SK-N-SH (cell line): ENCODE data around the gene C16orf74. TPM values are rescaled to one million over a fixed set of nuclear protein-coding genes. Genes with fewer than 3 reads are reported as not detected.

Experiments
- CTCF ChIA-PET: fragments of 300-600, 350-600 bp; formaldehyde crosslinking; extraction: SDS; loops from one replicate; lab custom pipeline; 2021; lab: Yijun Ruan, JAX
- POLR2A ChIA-PET: fragments of 350-600 bp; sonication (Branson Sonifier 250); formaldehyde crosslinking; extraction: SDS; loops from one replicate; lab custom pipeline; 2020; ENCODE audit warnings: antibody characterized with exemption, inconsistent platforms; lab: Yijun Ruan, JAX
- DNase-seq: peaks from one replicate; pipeline ENCODE4 v3.0.0; 2012
- H2AFZ ChIP-seq: fragments of 200-600 bp; sonication (generic); 2 replicates; pipeline ENCODE4 v1.8.1; 2016; ENCODE audit warnings: antibody characterized with exemption, mild to moderate bottlenecking, low read depth
- H3F3A ChIP-seq: fragments of 200-600 bp; sonication (generic); replicated peaks from 2 replicates; pipeline ENCODE3; 2016; ENCODE audit warnings: antibody characterized with exemption, mild to moderate bottlenecking; ENCODE audit not compliant: insufficient read depth
- H3K27ac ChIP-seq, 2 experiments: fragments of 200-500 bp in 1 of 2; fragments of 200-600 bp in 1 of 2; sonication (Bioruptor generic) in 1 of 2; sonication (generic), shearing (Covaris generic) in 1 of 2; 2 replicates each; pipeline versions ENCODE4 v1.5.1 to v1.6.1; 2014 to 2016; ENCODE audit warnings: low read depth in 2 of 2, inconsistent platforms in 1 of 2, low read length in 1 of 2, mild to moderate bottlenecking in 1 of 2, mixed read lengths in 1 of 2
- H3K27me3 ChIP-seq: fragments of 200-600 bp; sonication (generic), shearing (Covaris generic); 2 replicates; pipeline ENCODE4 v1.6.1; 2016; ENCODE audit warnings: mixed run types; ENCODE audit not compliant: insufficient read depth
- H3K36me3 ChIP-seq, 2 experiments: fragments of 200-500 bp in 1 of 2; fragments of 200-600 bp in 1 of 2; sonication (Bioruptor generic) in 1 of 2; sonication (generic) in 1 of 2; replicated peaks in 1 of 2; 2 replicates each; pipeline versions ENCODE3 to v1.5.1; 2014 to 2016; ENCODE audit warnings: low read length in 1 of 2, mild to moderate bottlenecking in 1 of 2; ENCODE audit not compliant: insufficient read depth in 2 of 2, control insufficient read depth in 1 of 2
- H3K4me1 ChIP-seq, 2 experiments: fragments of 200-500 bp in 1 of 2; fragments of 200-600 bp in 1 of 2; sonication (Bioruptor generic) in 1 of 2; sonication (generic), shearing (Covaris generic) in 1 of 2; 2 replicates each; pipeline versions ENCODE4 v1.5.1 to v1.6.1; 2014 to 2016; ENCODE audit warnings: low read depth in 1 of 2, low read length in 1 of 2, mixed run types in 1 of 2; ENCODE audit not compliant: insufficient read depth in 2 of 2, control insufficient read depth in 1 of 2
- H3K4me2 ChIP-seq: fragments of 200-600 bp; sonication (generic), shearing (Covaris generic); 2 replicates; pipeline ENCODE4 v1.6.1; 2017; ENCODE audit warnings: mixed run types
- H3K4me3 ChIP-seq, 2 experiments: fragments of 200-500 bp in 1 of 2; fragments of 200-600 bp in 1 of 2; sonication (Bioruptor generic) in 1 of 2; sonication (generic), shearing (Covaris generic) in 1 of 2; 2 replicates each; pipeline versions ENCODE4 v1.5.1 to v1.8.1; 2014 to 2016; ENCODE audit warnings: low read depth in 2 of 2, inconsistent platforms in 1 of 2, low read length in 1 of 2, mild to moderate bottlenecking in 1 of 2, mixed read lengths in 1 of 2, moderate library complexity in 1 of 2
- H3K79me2 ChIP-seq: fragments of 200-600 bp; sonication (generic); 2 replicates; pipeline ENCODE4 v1.8.1; 2017; ENCODE audit warnings: mild to moderate bottlenecking; ENCODE audit not compliant: insufficient read depth
- H3K9ac ChIP-seq: fragments of 200-600 bp; sonication (generic); 2 replicates; pipeline ENCODE4 v1.6.1; 2017; ENCODE audit warnings: mixed run types
- H3K9me2 ChIP-seq: fragments of 200-600 bp; sonication (generic); 2 replicates; pipeline ENCODE4 v1.6.1; 2017; ENCODE audit warnings: mixed run types
- H3K9me3 ChIP-seq: fragments of 200-600 bp; sonication (generic); 2 replicates; pipeline ENCODE4 v1.6.1; 2017; ENCODE audit warnings: mixed run types, mild to moderate bottlenecking, moderate library complexity
- H4K20me1 ChIP-seq: fragments of 200-600 bp; sonication (generic); 2 replicates; pipeline ENCODE4 v1.6.1; 2017; ENCODE audit warnings: mild to moderate bottlenecking, mixed run types; ENCODE audit not compliant: insufficient read depth
- CTCF ChIP-seq: fragments of 200-600 bp; sonication (generic); IDR thresholded peaks from 2 replicates; pipeline ENCODE4 v1.6.1; 2017; ENCODE audit warnings: antibody characterized with exemption, mild to moderate bottlenecking, moderate library complexity
- FOSL2 ChIP-seq: IDR thresholded peaks from 2 replicates; pipeline ENCODE4 v1.4.0; 2012; ENCODE audit warnings: low read depth, mild to moderate bottlenecking, moderate library complexity, borderline replicate concordance
- FOXM1 ChIP-seq: IDR thresholded peaks from 2 replicates; pipeline ENCODE4 v1.4.0; 2012; ENCODE audit warnings: low read depth, mild to moderate bottlenecking
- MAX ChIP-seq: IDR thresholded peaks from 2 replicates; pipeline ENCODE4 v1.4.0; 2012; ENCODE audit warnings: low read depth
- POLR2AphosphoS5 ChIP-seq: IDR thresholded peaks from 2 replicates; pipeline ENCODE4 v1.6.1; 2012; ENCODE audit warnings: low read depth, low read length
- RAD21 ChIP-seq: IDR thresholded peaks from 2 replicates; pipeline ENCODE4 v1.6.1; 2012; ENCODE audit warnings: mild to moderate bottlenecking, low read length
- SIN3A ChIP-seq: IDR thresholded peaks from 2 replicates; pipeline ENCODE4 v1.6.1; 2012; ENCODE audit warnings: low read depth, mild to moderate bottlenecking, low read length, moderate library complexity, borderline replicate concordance
- SMC3 ChIP-seq: IDR thresholded peaks from 2 replicates; pipeline ENCODE4 v1.6.1; 2012; ENCODE audit warnings: low read depth, low read length, improper control_type of control experiment
- TAF1 ChIP-seq: IDR thresholded peaks from 2 replicates; pipeline ENCODE4 v1.6.1; 2012; ENCODE audit warnings: low read depth, mild to moderate bottlenecking, low read length, moderate library complexity, borderline replicate concordance
- WGBS: methylation state at CpG from one replicate; pipeline ENCODE4 v1.1.6; 2017; ENCODE audit warnings: low lambda C conversion rate; 5-methylcytosine and 5-hydroxymethylcytosine counted together
- polyA plus RNA-seq, 3 experiments: library from polyadenylated mRNA; depleted of rRNA; stranded (reverse); fragments of >200 nt; gene quantifications; 2 replicates each; pipeline ENCODE4 v1.2.3, GENCODE V29; 2012
- TF ChIP-seq, protein P1 (sequence below): fragments of 150-350 bp; IDR thresholded peaks from 2 replicates; pipeline ENCODE4 v1.6.1; 2017; ENCODE audit warnings: antibody characterized with exemption, low read length, low read depth, borderline replicate concordance

The C16orf74 gene
- polyA plus RNA-seq, 1 of the 3 experiments (the other 2 are of a cell fraction), result 27.2 TPM

- Histone ChIP-seq H2AFZ (no peak overlapping the region), H3F3A (peaks cover 10% of the 10 kb centered on the region), H3K27ac (no peak overlapping the region), H3K27me3 (no peaks in the 10 kb centered on the region), H3K9me2 (no peaks in the 10 kb centered on the region), H3K36me3 (no peaks in the 10 kb centered on the region), H3K9me3 (no peaks in the 10 kb centered on the region), H3K9ac (no peak overlapping the region), H4K20me1 (peaks cover 22% of the 10 kb centered on the region), H3K79me2 (no peaks in the 10 kb centered on the region; the same call in 1 of the 2 replicates), H3K4me3 (no peak overlapping the region), H3K4me2 (no peak overlapping the region), H3K4me1 (peaks cover 0 to 17% of the 10 kb centered on the region in 2 experiments; a peak in 1 of 4 replicates)
- ChIA-PET POLR2A (no interaction called here), CTCF (interaction anchor here (0.7 to 6.6 kb wide), 38 partner anchors 9 to 472 kb away, joined by 3 to 138 read pairs (median 5); no protein-coding TSS in a partner anchor)
- WGBS, result 10% methylated on average over 8 of the region's 21 CpGs
- TF ChIP-seq, protein P1, sequence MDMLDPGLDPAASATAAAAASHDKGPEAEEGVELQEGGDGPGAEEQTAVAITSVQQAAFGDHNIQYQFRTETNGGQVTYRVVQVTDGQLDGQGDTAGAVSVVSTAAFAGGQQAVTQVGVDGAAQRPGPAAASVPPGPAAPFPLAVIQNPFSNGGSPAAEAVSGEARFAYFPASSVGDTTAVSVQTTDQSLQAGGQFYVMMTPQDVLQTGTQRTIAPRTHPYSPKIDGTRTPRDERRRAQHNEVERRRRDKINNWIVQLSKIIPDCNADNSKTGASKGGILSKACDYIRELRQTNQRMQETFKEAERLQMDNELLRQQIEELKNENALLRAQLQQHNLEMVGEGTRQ, result no peak
- peak; percentile 78 for TF ChIP-seq CTCF
- no peak for TF ChIP-seq FOSL2
- no peak for TF ChIP-seq FOXM1
- TF ChIP-seq SMC3, result peak; percentile 44; the same call in 1 of the 2 replicates
- peak; percentile 87 for TF ChIP-seq RAD21
- DNase-seq, result peak; percentile 89
Measured at GRCh38 chr16:85717393-85718152, 33.3 kb downstream of the C16orf74 start.

GRCh38 chr16:85716680-85717038 lies 34.2 kb downstream of the C16orf74 start:
- DNase-seq, result peak; percentile 77
- H3K4me2 ChIP-seq, result no peak overlapping the region
- H3K79me2 ChIP-seq, result no peaks in the 10 kb centered on the region; the same call in 1 of the 2 replicates
- no peaks in the 10 kb centered on the region for H3K27me3 ChIP-seq
- peaks cover 0 to 17% of the 10 kb centered on the region in 2 experiments; a peak in 1 of 4 replicates for H3K4me1 ChIP-seq
- no peak overlapping the region for H2AFZ ChIP-seq
- H3K27ac ChIP-seq, result peak overlapping the region in 1 of 2 experiments; percentile 12; a peak in 1 of 4 replicates
- ChIA-PET CTCF (interaction anchor here (1.1 to 6.6 kb wide), 17 partner anchors 10 to 459 kb away, joined by 3 to 138 read pairs (median 7); no protein-coding TSS in a partner anchor), POLR2A (no interaction called here)
- H3K36me3 ChIP-seq, result peaks cover 0 to 3% of the 10 kb centered on the region in 2 experiments
- no peaks in the 10 kb centered on the region for H3K9me3 ChIP-seq
- TF ChIP-seq MAX (no peak), SMC3 (no peak), POLR2AphosphoS5 (no peak), SIN3A (no peak), TAF1 (no peak), RAD21 (no peak)
- no peak overlapping the region for H3K9ac ChIP-seq
- 71% methylated on average over 3 of the region's 3 CpGs for WGBS
- no peak overlapping the region for H3K4me3 ChIP-seq
- no peaks in the 10 kb centered on the region for H3K9me2 ChIP-seq
- H4K20me1 ChIP-seq, result peaks cover 22% of the 10 kb centered on the region
- peaks cover 10% of the 10 kb centered on the region for H3F3A ChIP-seq
